B cell (primary cell): ENCODE measurements around the gene MKRN1.

Source experiments
- EZH2 ChIP-seq: IDR thresholded peaks from 2 replicates; pipeline ENCODE4 v1.6.1; 2012; ENCODE audit warnings: borderline replicate concordance, low read depth, mild to moderate bottlenecking, moderate library complexity, low read length; ENCODE audit not compliant: insufficient read depth, poor library complexity, severe bottlenecking
- TF ChIP-seq, protein P1 (sequence below): fragments of 200-600 bp; IDR thresholded peaks from one replicate; pipeline ENCODE4 v1.8.0; 2022; ENCODE audit warnings: antibody characterized with exemption, mild to moderate bottlenecking

DNA sequence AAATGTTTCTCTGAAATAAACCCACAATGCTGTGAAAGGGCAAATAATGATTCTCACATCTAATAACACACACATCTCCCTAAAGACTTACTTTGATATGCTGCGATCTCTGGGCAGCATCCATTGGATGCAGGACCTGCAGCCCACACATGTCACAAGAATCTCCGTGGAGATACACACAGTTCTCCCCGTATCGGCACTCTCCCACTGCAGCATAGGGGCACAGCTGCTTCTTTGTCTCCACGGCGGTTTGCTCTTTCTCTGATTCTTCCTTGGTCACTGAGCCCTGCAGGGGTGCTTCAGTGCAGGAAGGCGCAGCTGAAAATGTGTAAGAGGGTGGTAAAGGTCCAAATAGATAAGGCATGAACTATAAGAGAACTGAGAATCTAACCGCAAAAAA, 20.4 kb downstream of the MKRN1 start:
- TF ChIP-seq, protein P1, sequence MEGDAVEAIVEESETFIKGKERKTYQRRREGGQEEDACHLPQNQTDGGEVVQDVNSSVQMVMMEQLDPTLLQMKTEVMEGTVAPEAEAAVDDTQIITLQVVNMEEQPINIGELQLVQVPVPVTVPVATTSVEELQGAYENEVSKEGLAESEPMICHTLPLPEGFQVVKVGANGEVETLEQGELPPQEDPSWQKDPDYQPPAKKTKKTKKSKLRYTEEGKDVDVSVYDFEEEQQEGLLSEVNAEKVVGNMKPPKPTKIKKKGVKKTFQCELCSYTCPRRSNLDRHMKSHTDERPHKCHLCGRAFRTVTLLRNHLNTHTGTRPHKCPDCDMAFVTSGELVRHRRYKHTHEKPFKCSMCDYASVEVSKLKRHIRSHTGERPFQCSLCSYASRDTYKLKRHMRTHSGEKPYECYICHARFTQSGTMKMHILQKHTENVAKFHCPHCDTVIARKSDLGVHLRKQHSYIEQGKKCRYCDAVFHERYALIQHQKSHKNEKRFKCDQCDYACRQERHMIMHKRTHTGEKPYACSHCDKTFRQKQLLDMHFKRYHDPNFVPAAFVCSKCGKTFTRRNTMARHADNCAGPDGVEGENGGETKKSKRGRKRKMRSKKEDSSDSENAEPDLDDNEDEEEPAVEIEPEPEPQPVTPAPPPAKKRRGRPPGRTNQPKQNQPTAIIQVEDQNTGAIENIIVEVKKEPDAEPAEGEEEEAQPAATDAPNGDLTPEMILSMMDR: no peak
- no peak for TF ChIP-seq EZH2
